GM18858 (cell line): ENCODE results near the gene TLDC2.
"Not testable (repeated sequence)": the region's sequence is repeated elsewhere in the genome, so short reads cannot be mapped to it uniquely, and the experiment has no call there.

Source experiments
- ATAC-seq: cut with Tn5 transposase; IDR thresholded peaks from one replicate; pipeline ENCODE4 v1.9.1; 2021; ENCODE audit not compliant: unreplicated experiment

TLDC2 gene

DNA sequence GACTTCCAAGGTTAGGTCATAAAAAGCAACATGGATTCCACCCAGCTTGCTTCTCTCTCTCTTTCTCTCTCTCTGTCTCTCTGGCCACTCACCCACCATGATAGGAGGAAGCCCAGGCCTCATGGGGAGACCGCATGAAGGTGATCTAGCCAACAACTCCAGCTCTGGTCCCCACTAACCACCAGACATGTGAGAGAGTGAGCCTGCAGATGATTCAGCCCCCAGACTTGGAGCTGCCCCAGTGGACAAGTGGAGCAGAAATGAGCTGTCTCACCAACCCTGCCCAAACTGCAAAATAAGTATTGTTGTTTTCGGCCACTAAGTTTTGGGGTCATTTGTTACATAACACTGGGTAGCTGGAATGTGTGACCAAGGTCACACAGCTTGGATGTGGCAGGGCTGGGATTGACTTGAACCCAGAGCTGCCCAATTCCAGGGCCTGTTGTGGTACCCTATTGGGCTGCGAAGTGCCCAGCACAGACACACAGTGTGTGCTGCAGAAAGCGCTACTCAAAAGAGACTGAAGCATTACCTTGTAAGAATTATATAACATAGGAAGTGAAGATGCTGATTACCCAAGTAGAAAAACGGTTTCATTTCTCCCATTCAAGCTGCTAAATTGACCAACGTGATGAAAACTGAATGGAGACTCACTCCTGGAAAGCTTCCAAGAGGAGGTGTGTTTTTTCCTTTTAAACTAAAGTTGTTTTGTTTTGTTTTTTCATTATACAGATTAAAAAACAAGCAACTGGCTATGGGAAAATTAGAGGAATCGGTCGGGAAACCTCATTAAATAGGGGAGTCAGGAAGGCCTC is 9.1 kb upstream of the TLDC2 start:
- no peak for ATAC-seq

DNA sequence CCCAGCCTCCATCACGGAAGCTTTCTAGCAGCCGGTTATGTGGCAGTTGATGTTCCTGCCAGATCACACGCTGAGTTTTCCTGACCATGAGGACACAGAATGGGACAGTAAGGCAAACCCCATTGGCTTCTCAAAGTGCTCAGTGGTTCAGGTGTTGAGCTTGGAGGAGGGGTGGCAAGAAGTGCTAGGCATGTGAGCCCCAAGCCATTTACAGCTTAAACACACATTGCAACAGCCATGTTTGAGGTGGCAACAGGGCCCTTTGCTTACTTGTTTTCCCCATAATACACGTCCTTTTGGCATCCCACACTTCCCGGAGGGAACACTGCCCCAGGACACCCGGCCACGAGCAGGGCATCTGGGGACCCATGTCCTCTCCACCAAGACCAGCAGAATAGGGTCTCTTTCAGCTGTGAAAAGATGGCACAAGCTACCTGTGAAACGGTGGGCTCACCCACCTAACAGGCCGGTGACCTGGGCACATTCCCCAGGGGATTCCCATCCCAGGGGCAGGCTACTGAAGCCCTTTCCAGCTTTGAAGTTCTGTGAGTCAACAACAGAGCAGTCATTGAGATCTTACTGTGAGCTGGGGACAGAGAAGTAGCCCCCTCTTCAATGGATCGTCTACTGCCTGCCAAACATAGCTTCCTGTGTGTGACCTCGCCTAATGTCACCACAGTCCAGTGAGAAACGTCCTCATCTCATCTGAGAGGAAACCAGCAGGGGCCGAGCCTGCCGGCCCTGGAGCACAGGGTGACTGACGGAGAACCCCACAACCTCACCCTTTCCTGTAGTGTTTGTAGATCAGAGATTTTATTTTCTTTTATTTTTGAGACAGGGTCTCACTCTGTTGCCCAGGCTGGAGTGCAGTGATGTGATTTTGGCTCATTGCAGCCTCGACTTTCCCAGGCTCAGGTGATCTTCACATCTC is 4.0 kb upstream of the TLDC2 start:
- no peak for ATAC-seq

DNA sequence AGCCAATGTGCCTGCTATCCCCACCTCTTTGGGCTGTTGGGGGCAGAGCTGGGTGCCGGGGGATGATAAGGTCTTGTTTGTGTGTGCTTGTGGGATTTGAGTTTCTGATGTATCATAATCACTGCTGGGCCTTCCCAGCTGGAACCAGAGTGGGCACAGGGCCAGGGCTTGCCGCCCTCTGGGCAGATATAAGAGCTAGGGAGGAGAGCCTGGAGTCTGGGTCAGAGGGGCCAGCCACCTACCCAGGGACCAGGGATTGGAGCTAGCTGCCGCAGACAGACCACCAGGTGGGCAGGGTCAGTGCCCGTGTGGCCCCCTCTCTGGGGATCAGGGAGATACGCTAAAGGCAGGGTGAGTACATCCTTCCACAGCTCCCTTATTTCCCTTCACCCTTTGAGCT is 3.1 kb upstream of the TLDC2 start:
- no peak for ATAC-seq

DNA sequence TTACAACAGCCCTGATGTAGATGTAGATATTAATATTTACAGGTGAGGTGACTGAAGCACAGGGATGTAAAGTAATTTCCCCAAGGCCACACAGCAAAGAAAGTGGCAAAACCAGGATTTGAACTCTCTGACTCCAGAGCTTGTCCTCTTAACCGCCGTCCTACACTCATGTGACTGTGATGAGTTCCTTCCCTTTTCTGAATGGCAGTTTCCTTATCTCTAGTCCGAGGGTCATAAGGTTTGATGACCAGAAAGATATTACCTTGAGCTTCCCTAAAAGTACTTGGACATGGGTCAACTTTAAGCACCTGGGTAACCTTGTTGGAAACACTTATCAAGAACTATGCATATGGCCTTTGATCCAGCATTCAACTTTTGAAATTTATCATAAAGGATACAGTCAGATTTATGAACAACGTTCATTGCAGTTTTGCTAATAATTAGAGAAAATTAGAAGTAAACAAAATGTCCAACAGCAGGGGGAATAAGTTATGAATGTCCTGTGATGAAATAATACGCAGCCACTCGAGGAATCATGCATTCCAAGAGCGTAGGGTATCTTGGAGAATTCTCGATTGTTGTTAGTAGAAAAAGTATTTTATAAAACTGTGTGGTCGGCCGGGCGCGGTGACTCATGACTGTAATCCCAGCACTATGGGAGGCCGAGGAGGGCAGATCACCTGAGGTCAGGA is 2.3 kb upstream of the TLDC2 start:
- ATAC-seq: no peak

DNA sequence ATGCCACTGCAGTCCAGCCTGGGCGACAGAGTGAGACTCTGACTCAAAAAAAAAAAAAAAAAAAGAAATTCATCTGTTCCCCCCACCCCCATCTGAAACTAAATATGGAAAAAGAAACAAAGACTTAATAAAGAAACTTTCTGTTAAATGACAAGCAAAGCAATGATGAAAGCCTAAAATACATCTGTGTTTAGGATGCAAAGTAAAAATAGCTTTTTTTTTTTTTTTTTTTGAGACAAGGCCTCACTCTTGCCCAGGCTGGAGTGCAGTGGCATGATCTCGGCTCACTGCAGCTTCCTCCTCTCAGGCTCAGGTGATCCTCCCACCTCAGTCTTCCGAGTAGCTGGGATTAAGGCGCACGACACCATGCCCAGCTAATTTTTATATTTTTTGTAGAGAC is 845 bp upstream of the TLDC2 start:
- ATAC-seq: not testable (repeated sequence)

DNA sequence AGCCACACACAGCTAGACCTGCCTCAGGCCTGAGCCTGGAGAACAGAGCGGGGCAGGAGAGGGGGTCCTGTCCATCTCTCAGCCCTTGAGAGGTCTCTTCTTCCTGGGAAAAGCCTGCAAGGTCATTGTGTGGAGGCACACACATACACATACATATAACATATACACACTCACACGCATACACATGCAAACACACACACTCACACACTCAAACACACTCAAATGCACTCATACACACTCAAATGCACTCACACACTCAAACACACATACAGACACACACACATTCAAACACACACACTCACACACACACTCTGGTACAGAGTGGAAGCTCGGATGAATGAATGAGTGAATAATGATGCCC is 515 bp downstream of the TLDC2 start:
- no peak for ATAC-seq

DNA sequence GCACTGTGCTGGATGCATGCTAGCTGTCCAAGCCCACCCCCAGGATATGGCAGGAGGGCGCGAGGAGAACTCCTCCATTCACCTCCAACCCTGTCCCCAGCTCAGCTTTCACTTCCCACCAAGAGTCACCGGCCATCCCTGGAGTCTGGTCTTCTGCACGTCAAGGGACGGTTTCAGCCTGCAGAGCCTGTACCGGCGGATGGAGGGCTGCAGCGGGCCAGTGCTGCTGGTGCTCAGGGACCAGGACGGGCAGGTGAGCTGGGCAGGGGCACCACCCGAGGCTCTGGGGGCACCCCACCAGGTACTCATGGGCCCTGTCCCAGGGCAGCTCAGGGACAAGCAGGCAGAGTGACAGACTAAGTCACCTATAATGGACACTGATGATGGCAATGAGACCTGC is 3.0 kb downstream of the TLDC2 start:
- no peak for ATAC-seq

DNA sequence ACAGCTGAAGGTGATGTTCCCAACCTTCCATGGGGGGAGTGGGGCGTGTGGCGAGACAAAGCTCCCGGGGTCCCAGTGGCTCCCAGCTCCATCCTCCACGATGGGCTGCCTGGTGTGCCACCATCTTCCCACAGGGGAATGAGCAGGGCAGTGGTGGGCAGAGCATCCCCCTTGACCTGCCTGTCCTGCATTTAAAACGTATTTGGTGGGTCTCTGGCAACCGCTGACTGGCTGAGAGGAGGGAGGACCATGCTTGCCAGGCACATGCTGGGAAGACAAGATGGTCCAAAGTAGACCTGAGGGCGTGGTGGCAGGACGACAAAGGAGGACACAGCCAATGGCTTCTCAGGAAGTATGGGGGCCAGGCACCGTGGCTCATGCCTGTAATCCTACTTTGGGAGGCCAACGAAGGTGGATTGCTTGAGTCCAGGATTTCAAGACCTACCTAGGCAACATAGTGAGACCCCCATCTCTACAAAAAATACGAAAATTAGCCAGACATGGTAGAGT is 4.9 kb downstream of the TLDC2 start:
- ATAC-seq: no peak

DNA sequence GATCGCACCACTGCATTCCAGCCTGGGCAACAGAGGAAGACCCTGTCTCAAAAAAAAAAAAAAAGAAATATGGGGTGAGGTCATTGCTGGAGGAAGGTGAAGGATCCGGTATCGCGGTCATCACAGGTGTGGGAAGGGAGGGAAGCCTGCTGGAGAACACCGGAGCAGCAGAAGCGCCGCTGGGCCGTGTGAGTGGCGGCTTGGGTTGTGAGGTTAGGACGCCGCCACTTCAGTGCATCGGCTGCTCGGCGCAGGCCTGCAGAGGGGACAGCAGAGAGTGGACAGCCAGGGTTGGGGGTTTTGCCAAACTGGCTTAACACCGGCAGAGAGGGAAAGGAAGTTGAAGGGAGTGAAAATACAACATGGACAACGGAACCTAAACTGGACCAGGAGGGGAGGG is 5.4 kb downstream of the TLDC2 start:
- no peak for ATAC-seq

DNA sequence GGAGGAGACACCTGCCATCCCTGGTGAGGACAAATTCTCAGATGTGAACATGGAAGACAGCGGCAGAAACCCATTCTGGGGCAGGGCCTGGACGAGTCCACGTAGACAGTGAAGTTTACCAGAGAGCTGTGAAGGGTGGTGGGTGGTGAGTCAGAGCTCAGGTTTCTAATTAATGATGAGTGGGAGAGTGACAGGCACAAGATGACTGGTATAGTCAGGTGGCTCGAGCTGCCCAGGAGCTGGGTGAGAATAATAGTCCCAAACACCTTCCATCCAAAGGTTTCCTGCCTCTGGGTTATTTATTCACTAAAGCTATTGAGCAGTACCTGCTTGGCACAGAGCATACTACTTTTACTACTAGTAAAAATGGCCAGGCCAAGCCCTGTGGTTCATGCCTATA is 6.0 kb downstream of the TLDC2 start:
- no peak for ATAC-seq

DNA sequence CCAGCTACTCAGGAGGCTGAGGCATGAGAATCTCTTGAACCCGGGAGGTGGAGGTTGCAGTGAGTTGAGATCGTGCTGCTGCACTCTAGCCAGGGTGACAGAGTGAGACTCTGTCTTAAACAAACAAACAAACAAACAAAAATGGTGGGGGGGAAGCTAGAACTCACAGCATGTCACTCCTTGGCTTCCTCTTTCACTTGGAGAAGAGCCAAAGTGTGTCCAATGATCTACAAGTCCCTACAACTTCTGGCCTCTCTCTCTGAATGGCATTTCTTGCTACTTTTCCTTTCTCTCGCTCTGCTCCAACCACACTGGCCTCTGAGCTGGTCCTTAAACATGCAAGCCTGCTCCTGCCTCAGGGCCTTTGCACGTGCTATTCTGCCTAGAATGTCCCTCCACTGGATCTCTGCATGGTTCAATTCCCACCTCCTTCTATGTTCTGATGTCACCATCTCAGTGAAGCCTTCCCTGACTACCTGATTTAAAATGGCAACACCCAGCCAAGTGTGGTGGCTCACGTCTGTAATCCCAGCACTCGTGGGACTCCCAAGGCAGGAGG is 8.1 kb downstream of the TLDC2 start:
- ATAC-seq: no peak

DNA sequence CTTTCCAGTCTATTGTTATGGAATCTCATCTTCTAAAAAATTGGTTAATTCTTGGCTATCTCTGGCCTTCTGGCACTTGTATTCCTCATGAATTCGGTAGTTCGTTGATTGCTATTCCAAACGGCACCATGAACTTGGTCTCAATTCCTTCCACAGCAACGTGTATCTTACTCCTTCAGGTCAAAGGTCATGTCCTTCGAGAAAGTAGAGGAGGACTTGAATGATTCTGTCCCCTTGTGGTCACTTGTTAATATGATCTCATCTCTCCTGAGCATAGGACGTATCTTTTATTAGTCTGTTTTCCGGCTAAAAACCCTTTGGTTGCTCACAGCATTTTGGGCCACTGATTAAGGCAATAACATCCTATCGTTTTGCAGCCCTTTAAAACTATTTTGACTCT is 9.4 kb downstream of the TLDC2 start:
- ATAC-seq: no peak

DNA sequence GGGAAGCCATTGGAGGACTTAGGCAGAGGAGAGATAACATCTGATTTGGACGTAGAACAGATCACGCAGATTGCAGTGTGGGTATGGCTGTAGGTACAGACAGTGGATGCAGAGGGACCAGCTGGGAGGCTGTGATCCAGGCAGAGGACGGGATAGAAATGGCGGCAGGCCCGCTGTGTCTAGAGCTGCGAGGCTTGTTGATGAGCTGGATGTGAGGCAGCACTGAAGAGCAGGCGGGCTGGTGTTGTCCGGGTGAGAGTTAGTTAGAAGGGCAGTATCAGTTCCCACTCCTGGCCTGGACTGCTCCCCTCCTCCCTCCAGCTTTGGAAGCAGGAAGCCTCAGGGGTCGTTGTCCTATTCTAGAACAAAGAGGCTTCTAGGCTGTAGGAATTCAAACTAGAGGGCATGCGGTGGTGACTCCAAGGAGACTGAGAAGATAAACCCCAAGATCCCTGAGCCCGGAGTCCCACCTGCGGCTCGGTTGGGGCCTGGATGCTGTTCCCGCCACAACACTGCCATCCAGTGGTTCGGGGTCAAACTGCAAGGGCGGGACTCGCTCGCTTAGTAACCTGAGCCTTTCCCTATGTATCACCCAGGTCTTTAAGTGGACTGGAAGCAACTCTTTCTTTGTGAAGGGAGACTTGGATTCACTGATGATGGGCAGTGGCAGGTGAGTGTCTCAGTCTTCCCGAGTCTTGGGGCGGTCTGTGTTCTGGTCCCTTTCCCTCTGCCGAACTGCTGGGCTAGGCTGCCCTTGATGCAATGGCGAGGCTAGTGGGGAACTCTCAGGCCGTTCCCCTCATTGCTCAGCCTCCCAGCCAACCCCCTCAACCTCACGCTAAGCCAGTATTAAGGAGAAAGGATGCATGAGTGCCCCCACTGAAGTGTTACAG is 11.2 kb downstream of the TLDC2 start:
- ATAC-seq: no peak

DNA sequence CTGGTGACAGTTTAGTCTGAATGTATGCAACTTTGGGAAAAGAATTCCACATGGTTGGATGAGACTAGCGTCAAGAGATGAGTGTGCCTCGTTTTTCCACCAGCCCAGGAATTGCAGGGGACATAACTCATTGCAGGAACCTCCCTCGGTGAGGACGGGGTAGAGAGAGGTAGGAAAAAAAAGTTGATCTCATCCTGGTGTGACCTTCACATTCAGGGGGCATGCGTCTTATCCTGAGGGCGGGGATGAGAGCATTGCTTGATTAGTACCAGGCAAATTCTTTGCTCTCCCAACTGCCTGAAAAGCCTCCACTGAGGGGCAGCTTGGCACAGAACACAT is 11.8 kb downstream of the TLDC2 start:
- ATAC-seq: no peak

DNA sequence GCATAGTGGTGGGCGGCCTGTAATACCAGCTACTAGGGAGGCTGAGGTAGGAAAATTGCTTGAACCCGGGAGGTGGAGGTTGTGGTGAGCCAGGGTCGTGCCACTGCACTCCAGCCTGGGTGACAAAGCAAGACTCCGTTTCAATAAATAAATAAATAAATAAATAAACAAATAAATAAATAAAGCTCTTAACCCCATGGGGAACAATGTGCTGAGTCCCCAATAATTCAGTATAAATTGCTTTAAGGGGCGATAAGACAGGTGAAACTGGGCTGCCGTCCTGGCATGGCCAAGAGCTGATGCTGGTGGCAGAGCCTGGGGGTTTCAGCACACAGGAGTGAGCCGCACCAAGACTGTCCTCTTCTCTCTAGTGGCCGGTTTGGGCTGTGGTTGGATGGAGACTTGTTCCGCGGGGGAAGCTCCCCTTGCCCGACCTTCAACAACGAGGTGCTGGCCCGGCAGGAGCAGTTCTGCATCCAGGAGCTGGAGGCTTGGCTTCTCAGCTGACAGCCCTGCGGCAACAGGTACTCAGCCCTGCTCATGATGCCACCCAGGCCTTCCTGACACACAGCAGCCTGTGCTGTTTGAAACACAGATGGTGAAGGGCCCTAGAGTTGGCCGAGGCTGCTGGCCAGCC is 13.1 kb downstream of the TLDC2 start:
- ATAC-seq: no peak

DNA sequence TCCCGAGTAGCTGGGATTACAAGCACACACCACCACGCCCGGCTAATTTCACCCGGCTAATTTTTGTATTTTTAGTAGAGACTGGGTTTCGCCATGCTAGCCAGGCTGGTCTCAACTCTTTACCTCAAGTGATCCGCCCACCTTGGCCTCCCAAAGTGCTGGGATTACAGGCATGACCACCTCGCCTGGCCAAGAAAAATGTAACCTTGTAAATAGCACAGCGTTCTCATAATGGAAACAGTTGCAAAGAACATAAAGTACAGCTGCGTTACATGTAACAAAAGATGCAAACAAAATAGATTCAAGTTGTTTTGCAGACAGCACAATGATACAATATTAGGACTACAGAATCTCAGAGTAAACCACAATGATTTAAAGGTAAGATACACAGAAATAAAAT is 14.6 kb downstream of the TLDC2 start:
- no peak for ATAC-seq

DNA sequence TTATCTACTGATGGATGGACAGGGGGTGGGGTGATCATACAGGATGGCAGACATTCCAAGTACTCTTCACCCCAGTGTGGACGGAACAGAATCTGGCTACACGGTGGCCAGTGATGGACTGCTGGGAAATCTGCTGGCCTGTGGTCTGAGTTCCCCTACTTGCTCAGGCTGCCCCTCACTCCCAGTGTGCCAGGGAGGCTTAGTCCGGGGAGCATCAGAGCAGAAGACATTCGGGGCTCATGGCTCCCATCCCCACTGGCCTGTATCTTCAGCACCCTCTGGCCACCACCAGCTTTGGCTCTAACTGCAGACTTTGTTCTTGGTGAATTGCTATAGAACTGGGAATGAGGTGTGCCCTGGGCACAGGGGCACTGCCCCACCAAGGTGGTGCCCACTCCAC is 15.3 kb downstream of the TLDC2 start:
- no peak for ATAC-seq

DNA sequence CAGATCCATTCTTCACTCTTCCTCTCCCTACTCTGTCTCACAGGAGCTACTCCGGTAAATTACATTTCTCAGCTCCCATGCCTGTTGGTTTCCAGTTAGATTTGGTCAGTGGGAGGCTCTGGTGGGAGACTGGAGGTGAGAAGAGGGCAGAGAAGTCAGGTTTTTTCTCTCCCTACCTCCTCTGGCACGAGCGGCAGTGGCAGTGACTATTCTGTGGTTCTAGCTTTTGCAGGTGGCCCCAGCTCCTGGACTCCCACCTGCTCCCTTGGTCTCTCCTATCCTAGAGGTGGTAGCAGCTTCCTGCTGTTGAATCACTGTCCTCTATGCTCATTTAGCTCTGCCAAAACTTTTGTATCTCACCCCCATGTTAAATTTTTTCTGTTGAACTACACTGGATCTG is 17.9 kb downstream of the TLDC2 start:
- ATAC-seq: no peak

DNA sequence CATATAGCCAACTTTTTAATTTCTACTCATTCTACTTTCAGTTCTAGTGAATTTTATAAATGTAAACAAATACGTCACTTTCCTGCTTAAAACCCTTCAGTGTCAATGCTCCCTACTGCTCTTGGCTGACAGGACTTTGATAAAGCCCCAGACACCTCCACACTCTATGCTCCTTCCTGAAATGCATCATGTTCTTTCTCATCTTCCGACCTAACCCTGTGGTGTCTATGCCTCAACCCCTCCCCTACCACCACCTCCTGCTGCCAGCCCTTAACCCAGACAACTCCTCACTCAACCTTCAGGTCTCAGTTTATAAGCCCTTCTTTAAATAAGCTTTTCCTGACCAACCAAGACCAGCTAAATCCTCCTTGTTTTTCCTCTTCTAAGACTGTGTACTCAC is 19.1 kb downstream of the TLDC2 start:
- no peak for ATAC-seq

DNA sequence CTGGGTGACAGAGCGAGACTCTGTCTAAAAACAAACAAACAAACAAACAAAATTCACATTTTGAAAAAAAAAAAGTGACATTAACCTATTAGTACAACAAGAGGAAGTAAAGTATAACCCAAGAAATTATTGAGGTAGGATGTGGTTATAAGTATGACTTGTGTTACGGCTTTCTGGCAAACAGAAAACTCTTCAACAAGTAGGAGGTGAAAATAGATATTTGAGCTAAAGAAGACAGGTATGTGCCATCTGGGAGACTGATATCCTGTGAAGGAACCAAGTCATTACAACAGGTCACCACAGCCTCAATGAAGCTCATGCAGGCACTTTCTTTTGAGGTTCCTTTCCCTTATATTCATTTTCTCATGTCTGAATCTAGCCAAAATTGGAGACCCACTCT is 28.8 kb downstream of the TLDC2 start:
- no peak for ATAC-seq
